ENCODE data around the gene ERH. TPM values are rescaled to one million over a fixed set of nuclear protein-coding genes. Genes with fewer than 3 reads are reported as not detected.
"Not testable (repeated sequence)": the region's sequence is repeated elsewhere in the genome, so short reads cannot be mapped to it uniquely, and the experiment has no call there.

Gene ERH
- total and polyA plus RNA-seq, 8 donors, result 134 to 309 (median 279) TPM

DNA sequence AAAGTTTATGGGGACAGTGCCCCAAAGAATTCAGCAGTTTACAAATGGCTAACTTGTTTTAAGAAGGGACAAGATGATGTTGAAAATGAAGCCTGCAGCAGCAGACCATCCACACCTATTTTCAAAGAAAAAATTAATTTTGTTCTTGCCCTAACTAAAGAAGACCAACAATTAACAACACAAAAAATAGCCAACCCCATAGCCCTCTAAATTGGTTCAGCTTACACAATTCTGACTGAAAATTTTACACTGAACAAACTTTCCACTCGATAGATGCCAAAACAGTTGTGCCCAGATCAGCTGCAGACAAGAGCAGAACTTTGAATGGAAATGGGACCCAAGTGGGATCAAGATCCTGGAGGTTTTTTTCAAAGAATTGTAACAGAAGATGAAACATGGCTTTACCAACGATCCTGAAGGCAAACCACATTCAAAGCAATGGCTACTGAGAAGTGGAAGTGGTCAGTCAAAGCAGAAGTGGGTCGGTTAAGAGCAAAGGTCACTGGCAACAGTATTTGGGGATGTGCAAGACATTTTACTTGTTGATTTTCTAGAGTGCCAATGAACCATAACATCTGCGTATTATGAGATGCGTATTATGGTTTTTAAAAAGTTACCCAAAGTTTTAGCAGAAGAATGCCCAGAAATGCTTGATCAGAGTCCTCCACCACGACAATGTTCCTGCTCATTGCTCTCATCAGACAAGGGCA is 30.3 kb upstream of the ERH start:
- DNase-seq (no peak), ATAC-seq (peak; percentile 40)
- Histone ChIP-seq H3K27ac (no peak overlapping the region), H3K9me3 (no peaks in the 10 kb centered on the region), H3K36me3 (peaks cover 0 to 34% of the 10 kb centered on the region in 2 donors), H3K27me3 (no peaks in the 10 kb centered on the region), H3K4me3 (no peak overlapping the region), H3K4me1 (peaks cover 0 to 25% of the 10 kb centered on the region in 2 donors)
- intact Hi-C loops (cut with DNase I), result no loop called here
- TF ChIP-seq, protein P1, sequence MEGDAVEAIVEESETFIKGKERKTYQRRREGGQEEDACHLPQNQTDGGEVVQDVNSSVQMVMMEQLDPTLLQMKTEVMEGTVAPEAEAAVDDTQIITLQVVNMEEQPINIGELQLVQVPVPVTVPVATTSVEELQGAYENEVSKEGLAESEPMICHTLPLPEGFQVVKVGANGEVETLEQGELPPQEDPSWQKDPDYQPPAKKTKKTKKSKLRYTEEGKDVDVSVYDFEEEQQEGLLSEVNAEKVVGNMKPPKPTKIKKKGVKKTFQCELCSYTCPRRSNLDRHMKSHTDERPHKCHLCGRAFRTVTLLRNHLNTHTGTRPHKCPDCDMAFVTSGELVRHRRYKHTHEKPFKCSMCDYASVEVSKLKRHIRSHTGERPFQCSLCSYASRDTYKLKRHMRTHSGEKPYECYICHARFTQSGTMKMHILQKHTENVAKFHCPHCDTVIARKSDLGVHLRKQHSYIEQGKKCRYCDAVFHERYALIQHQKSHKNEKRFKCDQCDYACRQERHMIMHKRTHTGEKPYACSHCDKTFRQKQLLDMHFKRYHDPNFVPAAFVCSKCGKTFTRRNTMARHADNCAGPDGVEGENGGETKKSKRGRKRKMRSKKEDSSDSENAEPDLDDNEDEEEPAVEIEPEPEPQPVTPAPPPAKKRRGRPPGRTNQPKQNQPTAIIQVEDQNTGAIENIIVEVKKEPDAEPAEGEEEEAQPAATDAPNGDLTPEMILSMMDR (IDR thresholded peaks at IDR 0.05), result no peak

DNA sequence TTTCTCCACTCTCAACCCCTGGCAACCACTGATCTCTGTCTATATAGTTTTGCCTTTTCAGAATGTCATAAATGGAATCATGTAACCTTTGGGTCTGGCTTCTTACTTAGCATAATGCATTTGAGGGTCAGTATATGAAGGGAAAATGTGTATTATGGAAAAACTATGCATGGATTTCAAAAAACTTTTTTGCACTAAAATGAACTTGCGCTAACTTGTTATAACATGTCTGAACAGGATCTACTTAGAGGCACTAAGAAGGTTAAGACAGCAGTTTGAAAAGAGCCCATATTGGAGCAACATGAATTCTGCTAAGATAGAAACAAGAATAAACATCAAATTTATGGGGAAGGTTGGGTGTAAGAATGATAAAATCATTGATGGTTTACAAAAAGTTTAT is 29.5 kb upstream of the ERH start:
- H3K4me1 ChIP-seq, result peaks cover 0 to 25% of the 10 kb centered on the region in 2 donors
- H3K27me3 ChIP-seq, result no peaks in the 10 kb centered on the region
- TF ChIP-seq, protein P1 (IDR thresholded peaks at IDR 0.05), result no peak
- H3K4me3 ChIP-seq, result no peak overlapping the region
- no peaks in the 10 kb centered on the region for H3K9me3 ChIP-seq
- ATAC-seq (no peak), DNase-seq (no peak)
- intact Hi-C loops (cut with DNase I), result no loop called here
- H3K36me3 ChIP-seq, result peaks cover 0 to 34% of the 10 kb centered on the region in 2 donors
- no peak overlapping the region for H3K27ac ChIP-seq

DNA sequence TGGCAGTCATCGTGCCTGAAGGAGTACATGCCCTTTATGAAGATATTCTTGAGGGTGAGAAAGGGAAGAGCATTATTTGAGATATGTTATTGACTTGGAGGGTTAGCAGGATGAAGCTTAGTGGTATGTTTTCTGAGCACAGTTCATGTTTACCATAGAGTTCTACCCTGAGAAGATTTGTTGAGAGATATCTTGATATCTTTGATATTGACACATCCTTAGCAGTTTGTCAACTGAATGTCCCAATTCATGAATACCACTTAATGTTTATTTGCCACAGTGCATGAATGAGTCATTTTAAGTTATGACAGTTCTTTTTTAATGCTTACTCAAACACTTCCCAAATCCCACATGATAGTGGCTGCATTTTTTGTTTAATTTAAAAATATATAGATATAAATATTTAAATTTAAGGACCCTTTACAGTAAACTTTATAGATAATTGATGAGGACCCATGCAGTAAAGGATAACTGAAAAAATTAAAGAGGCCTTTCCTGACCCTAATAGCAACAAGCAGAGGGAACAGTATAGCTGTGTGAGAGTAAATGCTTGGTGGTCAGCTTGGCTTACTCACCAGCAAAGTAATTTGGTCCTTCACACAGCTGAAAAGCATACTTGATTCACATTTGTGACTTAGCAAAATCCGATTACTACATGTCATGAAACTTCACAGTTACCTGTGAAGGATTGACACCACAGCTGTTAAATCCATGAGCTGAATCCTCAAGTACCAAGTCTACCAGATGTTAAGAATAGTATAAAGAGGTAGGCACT is 26.2 kb upstream of the ERH start:
- TF ChIP-seq, protein P1 (IDR thresholded peaks at IDR 0.05), result no peak
- Histone ChIP-seq H3K4me1 (peaks cover 0 to 25% of the 10 kb centered on the region in 2 donors), H3K36me3 (peaks cover 0 to 39% of the 10 kb centered on the region in 2 donors), H3K27me3 (no peaks in the 10 kb centered on the region), H3K27ac (no peak overlapping the region), H3K9me3 (no peaks in the 10 kb centered on the region), H3K4me3 (no peak overlapping the region)
- DNase-seq (no peak), ATAC-seq (no peak)
- intact Hi-C loops (cut with DNase I), result no loop called here

DNA sequence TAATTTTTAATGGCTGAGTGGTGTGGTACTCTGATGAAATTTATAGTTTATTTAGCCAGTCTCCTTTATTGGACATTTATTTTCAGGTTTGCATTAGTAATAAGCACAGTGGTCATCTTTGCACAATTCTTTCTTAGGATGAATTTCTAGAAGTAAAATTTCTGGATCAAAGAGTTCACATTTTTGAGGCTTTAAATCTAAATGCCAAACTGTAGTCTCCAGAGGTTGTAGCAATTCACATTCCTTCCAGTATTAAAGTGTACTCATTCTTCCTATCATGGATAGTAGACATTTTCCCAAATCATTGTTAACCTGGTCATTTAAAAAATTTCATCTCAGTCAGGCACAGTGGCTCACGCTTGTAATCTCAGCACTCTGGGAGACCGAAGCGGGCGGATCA is 25.2 kb upstream of the ERH start:
- Histone ChIP-seq H3K4me3 (no peak overlapping the region), H3K27me3 (no peaks in the 10 kb centered on the region), H3K9me3 (no peaks in the 10 kb centered on the region), H3K27ac (no peak overlapping the region), H3K4me1 (peaks cover 0 to 17% of the 10 kb centered on the region in 2 donors), H3K36me3 (peaks cover 0 to 39% of the 10 kb centered on the region in 2 donors)
- DNase-seq (no peak), ATAC-seq (no peak)
- TF ChIP-seq, protein P1 (IDR thresholded peaks at IDR 0.05), result no peak
- intact Hi-C loops (cut with DNase I), result no loop called here

DNA sequence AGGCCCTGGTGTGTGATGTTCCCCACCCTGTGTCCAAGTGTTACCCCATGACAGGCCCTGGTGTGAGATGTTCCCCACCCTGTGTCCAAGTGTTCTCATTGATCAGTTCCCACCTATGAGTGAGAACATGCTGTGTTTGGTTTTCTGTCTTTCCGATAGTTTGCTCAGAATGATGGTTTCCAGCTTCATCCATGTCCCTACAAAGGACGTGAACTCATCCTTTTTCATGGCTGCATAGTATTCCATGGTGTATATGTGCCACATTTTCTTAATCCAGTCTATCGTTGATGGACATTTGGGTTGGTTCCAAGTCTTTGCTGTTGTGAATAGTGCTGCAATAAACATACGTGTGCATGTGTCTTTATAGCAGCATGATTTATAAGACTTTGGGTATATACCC is 18.0 kb upstream of the ERH start:
- H3K4me3 ChIP-seq; H3K9me3 ChIP-seq; H3K4me1 ChIP-seq; intact Hi-C loops (cut with DNase I); H3K27ac ChIP-seq; DNase-seq; ATAC-seq; H3K36me3 ChIP-seq; H3K27me3 ChIP-seq: not testable (repeated sequence)

Measured in left lung (tissue), 10 donors.